ENCODE results near the gene DDX10. TPM values are rescaled to one million over a fixed set of nuclear protein-coding genes. Genes with fewer than 3 reads are reported as not detected.

DDX10 gene
- total and polyA plus RNA-seq, 2 experiments from 2014 or later = 32.4 to 37.8 TPM

DNA sequence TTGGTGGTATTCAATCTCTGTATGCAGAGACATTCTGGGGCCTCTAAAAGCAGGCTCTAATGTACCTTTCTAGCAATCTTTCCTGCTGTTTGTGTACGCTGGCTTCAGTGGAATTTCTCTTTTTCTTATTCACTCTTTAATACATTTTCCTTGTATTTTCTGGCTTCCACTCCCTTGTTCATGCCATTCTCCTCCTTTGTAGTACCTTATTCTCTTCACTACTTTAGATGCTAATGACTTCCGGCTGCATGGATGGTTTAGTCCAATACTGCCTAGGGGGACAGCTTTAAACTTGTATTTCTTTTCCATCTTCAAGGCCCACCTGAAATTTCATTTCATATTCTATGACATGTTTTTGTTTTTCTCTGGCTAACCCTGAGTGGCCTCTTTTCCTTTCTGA is 40.2 kb downstream of the DDX10 start:
- peaks cover 9% of the 10 kb centered on the region; the same call in 2 of the 3 replicates for H3K4me1 Mint-ChIP-seq
- Histone ChIP-seq H3K27ac (ENCODE audit: low read depth) (peak overlapping the region; percentile 67; the same call in 1 of the 2 replicates), H3K79me2 (replicated peaks; ENCODE audit: insufficient read depth) (no peaks in the 10 kb centered on the region; the same call in 1 of the 2 replicates), H2AFZ (no peak overlapping the region), H3F3A (replicated peaks; ENCODE audit: low read depth) (no peaks in the 10 kb centered on the region), H3K36me3 (ENCODE audit: insufficient read depth) (peaks cover 22% of the 10 kb centered on the region; the same call in 1 of the 2 replicates), H3K27me3 (ENCODE audit: insufficient read depth) (no peaks in the 10 kb centered on the region), H3K4me1 (ENCODE audit: insufficient read depth) (peaks cover 19% of the 10 kb centered on the region), H3K4me2 (no peak overlapping the region), H4K20me1 (replicated peaks; ENCODE audit: insufficient read depth) (no peaks in the 10 kb centered on the region), H3K4me3 (no peak overlapping the region), H3K9me2 (ENCODE audit: insufficient read depth) (no peaks in the 10 kb centered on the region)
- TF ChIP-seq EZH2 (IDR thresholded peaks at IDR 0.05; ENCODE audit: low read depth, unreplicated experiment) = no peak
- TF ChIP-seq NANOG (IDR thresholded peaks at IDR 0.05; ENCODE audit: borderline replicate concordance) = no peak
- TF ChIP-seq, protein P1, sequence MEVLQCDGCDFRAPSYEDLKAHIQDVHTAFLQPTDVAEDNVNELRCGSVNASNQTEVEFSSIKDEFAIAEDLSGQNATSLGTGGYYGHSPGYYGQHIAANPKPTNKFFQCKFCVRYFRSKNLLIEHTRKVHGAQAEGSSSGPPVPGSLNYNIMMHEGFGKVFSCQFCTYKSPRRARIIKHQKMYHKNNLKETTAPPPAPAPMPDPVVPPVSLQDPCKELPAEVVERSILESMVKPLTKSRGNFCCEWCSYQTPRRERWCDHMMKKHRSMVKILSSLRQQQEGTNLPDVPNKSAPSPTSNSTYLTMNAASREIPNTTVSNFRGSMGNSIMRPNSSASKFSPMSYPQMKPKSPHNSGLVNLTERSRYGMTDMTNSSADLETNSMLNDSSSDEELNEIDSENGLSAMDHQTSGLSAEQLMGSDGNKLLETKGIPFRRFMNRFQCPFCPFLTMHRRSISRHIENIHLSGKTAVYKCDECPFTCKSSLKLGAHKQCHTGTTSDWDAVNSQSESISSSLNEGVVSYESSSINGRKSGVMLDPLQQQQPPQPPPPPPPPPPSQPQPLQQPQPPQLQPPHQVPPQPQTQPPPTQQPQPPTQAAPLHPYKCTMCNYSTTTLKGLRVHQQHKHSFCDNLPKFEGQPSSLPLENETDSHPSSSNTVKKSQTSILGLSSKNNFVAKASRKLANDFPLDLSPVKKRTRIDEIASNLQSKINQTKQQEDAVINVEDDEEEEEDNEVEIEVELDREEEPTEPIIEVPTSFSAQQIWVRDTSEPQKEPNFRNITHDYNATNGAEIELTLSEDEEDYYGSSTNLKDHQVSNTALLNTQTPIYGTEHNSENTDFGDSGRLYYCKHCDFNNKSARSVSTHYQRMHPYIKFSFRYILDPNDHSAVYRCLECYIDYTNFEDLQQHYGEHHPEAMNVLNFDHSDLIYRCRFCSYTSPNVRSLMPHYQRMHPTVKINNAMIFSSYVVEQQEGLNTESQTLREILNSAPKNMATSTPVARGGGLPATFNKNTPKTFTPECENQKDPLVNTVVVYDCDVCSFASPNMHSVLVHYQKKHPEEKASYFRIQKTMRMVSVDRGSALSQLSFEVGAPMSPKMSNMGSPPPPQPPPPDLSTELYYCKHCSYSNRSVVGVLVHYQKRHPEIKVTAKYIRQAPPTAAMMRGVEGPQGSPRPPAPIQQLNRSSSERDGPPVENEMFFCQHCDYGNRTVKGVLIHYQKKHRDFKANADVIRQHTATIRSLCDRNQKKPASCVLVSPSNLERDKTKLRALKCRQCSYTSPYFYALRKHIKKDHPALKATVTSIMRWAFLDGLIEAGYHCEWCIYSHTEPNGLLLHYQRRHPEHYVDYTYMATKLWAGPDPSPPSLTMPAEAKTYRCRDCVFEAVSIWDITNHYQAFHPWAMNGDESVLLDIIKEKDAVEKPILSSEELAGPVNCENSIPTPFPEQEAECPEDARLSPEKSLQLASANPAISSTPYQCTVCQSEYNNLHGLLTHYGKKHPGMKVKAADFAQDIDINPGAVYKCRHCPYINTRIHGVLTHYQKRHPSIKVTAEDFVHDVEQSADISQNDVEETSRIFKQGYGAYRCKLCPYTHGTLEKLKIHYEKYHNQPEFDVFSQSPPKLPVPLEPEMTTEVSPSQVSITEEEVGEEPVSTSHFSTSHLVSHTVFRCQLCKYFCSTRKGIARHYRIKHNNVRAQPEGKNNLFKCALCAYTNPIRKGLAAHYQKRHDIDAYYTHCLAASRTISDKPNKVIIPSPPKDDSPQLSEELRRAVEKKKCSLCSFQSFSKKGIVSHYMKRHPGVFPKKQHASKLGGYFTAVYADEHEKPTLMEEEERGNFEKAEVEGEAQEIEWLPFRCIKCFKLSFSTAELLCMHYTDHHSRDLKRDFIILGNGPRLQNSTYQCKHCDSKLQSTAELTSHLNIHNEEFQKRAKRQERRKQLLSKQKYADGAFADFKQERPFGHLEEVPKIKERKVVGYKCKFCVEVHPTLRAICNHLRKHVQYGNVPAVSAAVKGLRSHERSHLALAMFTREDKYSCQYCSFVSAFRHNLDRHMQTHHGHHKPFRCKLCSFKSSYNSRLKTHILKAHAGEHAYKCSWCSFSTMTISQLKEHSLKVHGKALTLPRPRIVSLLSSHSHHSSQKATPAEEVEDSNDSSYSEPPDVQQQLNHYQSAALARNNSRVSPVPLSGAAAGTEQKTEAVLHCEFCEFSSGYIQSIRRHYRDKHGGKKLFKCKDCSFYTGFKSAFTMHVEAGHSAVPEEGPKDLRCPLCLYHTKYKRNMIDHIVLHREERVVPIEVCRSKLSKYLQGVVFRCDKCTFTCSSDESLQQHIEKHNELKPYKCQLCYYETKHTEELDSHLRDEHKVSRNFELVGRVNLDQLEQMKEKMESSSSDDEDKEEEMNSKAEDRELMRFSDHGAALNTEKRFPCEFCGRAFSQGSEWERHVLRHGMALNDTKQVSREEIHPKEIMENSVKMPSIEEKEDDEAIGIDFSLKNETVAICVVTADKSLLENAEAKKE (CRISPR knock-in tag; IDR thresholded peaks at IDR 0.05) = no peak
- TF ChIP-seq ZNF331 (CRISPR knock-in tag; IDR thresholded peaks at IDR 0.05; ENCODE audit: low read depth) = no peak
- TF ChIP-seq POLR2AphosphoS5 (IDR thresholded peaks at IDR 0.05; ENCODE audit: low read depth) = no peak
- TF ChIP-seq ZNF114 (CRISPR knock-in tag; IDR thresholded peaks at IDR 0.05) = no peak
- no peak for TF ChIP-seq STAT1 (IDR thresholded peaks at IDR 0.05; ENCODE audit: unreplicated experiment)
- no peak for TF ChIP-seq ETS1 (IDR thresholded peaks at IDR 0.05)
- no peak for TF ChIP-seq CTCF (conservative IDR thresholded peaks at IDR 0.05; ENCODE audit: low read depth in 2 of 2)
- no peak for TF ChIP-seq CREB1 (CRISPR knock-in tag; IDR thresholded peaks at IDR 0.05; ENCODE audit: low read depth)
- TF ChIP-seq JUNB (IDR thresholded peaks at IDR 0.05; ENCODE audit: unreplicated experiment) = no peak
- no peak for TF ChIP-seq EZH2phosphoT487 (IDR thresholded peaks at IDR 0.05; ENCODE audit: unreplicated experiment)
- TF ChIP-seq REST (IDR thresholded peaks at IDR 0.05; ENCODE audit: unreplicated experiment) = no peak
- H3K27ac Mint-ChIP-seq = no peak overlapping the region; the same call in 1 of the 2 replicates
- no peak overlapping the region for H3K4me3 Mint-ChIP-seq
- ATAC-seq (no peak), DNase-seq (ENCODE audit: low spot score) (peak; percentile 23)
- H3K9me3 Mint-ChIP-seq = peaks cover 19% of the 10 kb centered on the region
- peaks cover 37% of the 10 kb centered on the region for H3K36me3 Mint-ChIP-seq (ENCODE audit: low read depth)
- H3K27me3 Mint-ChIP-seq (ENCODE audit: insufficient read depth, low read depth, poor library complexity) = no peaks in the 10 kb centered on the region
